Effector memory CD4-positive, alpha-beta T cell (primary cell): ENCODE results near the gene ABCD3.

Source experiments
- DNase-seq, 3 donors: peaks; one replicate each; pipeline ENCODE4 v3.0.0-alpha.2; 2020
- H3K27ac ChIP-seq: 2 replicates; pipeline ENCODE4 v1.7.0; 2013; ENCODE audit warnings: mild to moderate bottlenecking, low read length, moderate library complexity; ENCODE audit not compliant: insufficient read depth, poor library complexity, severe bottlenecking
- H3K27me3 ChIP-seq: replicated peaks from 2 replicates; pipeline ENCODE4 v1.7.0; 2013; ENCODE audit warnings: mild to moderate bottlenecking, low read length; ENCODE audit not compliant: insufficient read depth, control insufficient read depth, poor library complexity, severe bottlenecking
- H3K36me3 ChIP-seq: 2 replicates; pipeline ENCODE4 v1.7.0; 2013; ENCODE audit warnings: mild to moderate bottlenecking, low read length, moderate library complexity; ENCODE audit not compliant: control insufficient read depth, insufficient read depth
- H3K4me1 ChIP-seq: 2 replicates; pipeline ENCODE4 v1.7.0; 2013; ENCODE audit warnings: low read length, mild to moderate bottlenecking; ENCODE audit not compliant: control insufficient read depth, insufficient read depth, poor library complexity, severe bottlenecking
- H3K4me3 ChIP-seq: 2 replicates; pipeline ENCODE4 v1.7.0; 2013; ENCODE audit warnings: low read length, low read depth, mild to moderate bottlenecking; ENCODE audit not compliant: insufficient read depth, poor library complexity, severe bottlenecking
- H3K9me3 ChIP-seq: 2 replicates; pipeline ENCODE4 v1.7.0; 2013; ENCODE audit warnings: mild to moderate bottlenecking, low read length, moderate library complexity; ENCODE audit not compliant: control insufficient read depth

Gene ABCD3

DNA sequence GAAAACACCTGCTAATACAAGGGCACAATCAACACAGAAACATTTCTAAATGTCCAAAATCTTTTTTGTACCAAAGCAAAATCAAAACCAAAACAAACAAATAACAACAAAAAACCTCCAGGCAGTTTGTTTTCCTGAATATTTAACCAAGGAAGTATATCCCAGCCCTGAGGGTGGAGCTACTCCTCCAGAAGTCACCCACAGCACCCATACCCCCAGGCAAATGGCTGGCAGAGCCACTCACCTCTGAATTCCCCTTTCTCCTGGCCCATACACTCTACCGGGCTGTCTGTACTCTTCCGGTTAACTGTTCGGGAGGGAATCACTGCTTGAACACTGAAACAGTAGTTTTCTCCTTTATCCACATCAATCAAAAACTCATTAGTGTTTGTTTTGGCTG lies 113.9 kb downstream of the ABCD3 start:
- DNase-seq = no peak
- Histone ChIP-seq H3K27ac (no peak overlapping the region), H3K36me3 (no peaks in the 10 kb centered on the region), H3K27me3 (no peaks in the 10 kb centered on the region), H3K4me1 (no peaks in the 10 kb centered on the region), H3K9me3 (no peaks in the 10 kb centered on the region), H3K4me3 (no peak overlapping the region)

DNA sequence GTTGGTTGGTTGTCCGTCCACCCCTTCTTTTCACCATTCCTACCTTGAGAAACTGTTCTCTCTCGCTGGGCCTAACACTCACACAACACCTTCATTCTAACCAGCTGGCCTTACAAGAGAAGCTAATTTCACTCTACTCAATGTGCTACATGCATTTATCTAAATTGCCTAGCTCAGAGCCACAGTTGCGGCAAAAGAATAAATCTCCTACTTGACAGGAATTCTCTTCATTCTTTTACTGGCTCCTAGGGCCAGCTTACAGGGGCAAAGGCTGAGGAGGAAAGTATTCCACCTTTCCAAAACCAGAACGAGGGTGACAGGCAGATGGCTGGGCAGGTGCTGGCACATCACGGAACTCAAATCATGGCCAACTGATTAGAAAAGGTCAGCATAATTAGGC lies 116.9 kb downstream of the ABCD3 start:
- Histone ChIP-seq H3K4me1 (no peaks in the 10 kb centered on the region), H3K27me3 (no peaks in the 10 kb centered on the region), H3K4me3 (no peak overlapping the region), H3K27ac (no peak overlapping the region), H3K9me3 (no peaks in the 10 kb centered on the region), H3K36me3 (no peaks in the 10 kb centered on the region)
- DNase-seq = no peak

DNA sequence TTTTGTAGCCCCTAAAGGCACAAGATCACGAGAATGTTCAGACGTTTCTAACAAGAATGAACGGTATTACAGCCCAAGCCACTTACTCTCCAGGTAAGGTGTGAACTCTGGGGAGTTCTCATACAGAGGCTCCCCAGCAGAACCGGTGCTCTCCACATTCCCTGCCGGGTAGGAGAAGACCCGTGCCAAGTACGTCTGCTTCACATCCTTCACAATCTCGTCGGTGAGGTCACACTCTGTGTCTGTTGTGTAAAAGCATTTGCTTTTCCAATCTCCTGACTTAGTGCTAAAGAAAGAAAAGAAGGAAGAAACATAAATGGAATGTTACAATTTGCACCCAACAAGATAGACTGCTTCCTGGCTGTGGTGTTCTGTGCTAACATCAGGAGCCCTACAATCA lies 117.7 kb downstream of the ABCD3 start:
- Histone ChIP-seq H3K4me3 (no peak overlapping the region), H3K27ac (no peak overlapping the region), H3K36me3 (no peaks in the 10 kb centered on the region), H3K27me3 (peaks cover 6% of the 10 kb centered on the region), H3K9me3 (no peaks in the 10 kb centered on the region), H3K4me1 (no peaks in the 10 kb centered on the region)
- DNase-seq = no peak

GRCh38 chr1:94537254-94537653 lies 119.1 kb downstream of the ABCD3 start:
- no peak overlapping the region for H3K4me3 ChIP-seq
- H3K9me3 ChIP-seq = no peaks in the 10 kb centered on the region
- no peak for DNase-seq
- no peaks in the 10 kb centered on the region for H3K36me3 ChIP-seq
- H3K4me1 ChIP-seq = peaks cover 8% of the 10 kb centered on the region
- peaks cover 8% of the 10 kb centered on the region for H3K27me3 ChIP-seq
- no peak overlapping the region for H3K27ac ChIP-seq

DNA sequence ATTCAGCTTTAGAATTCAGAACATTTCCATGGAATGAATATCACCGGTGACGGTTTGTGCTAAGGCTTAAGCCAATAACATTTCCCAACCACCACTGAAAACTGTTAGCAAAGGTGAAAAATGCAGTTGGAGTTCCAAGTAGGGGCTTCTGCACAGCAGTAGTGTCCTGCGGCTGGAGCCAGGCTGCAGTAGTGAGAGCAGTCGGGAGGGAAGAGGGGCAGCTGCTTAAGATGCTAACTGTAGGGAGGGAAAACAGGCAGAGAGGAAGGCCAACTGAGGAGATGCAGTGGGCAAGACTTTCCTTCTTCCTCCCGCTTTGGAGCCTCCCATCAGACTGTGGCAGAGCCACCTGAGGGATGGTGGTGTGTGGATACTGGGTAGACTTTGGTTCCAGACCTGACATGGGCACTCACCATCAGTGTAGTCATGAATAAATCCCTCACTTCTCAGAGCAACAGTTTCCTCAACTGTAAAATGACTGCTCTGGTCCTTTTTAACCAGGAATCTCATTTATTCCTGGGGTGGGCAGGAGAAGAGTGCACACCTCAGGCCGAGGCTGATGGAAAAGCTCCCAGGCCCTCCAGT lies 120.1 kb downstream of the ABCD3 start:
- H3K27ac ChIP-seq = no peak overlapping the region

GRCh38 chr1:94539496-94539895 lies 121.3 kb downstream of the ABCD3 start:
- H3K4me3 ChIP-seq = no peak overlapping the region
- H3K27me3 ChIP-seq = peaks cover 15% of the 10 kb centered on the region
- H3K27ac ChIP-seq = no peak overlapping the region

More for the DNA sequence above, 120.1 kb downstream of the ABCD3 start:
- Histone ChIP-seq H3K27me3 (peaks cover 15% of the 10 kb centered on the region), H3K4me3 (no peak overlapping the region), H3K9me3 (no peaks in the 10 kb centered on the region), H3K36me3 (no peaks in the 10 kb centered on the region), H3K4me1 (peaks cover 10% of the 10 kb centered on the region)
- DNase-seq = no peak

GRCh38 chr1:94540440-94541245 lies 122.5 kb downstream of the ABCD3 start:
- Histone ChIP-seq H3K27ac (no peak overlapping the region), H3K4me3 (no peak overlapping the region), H3K9me3 (no peaks in the 10 kb centered on the region), H3K27me3 (peaks cover 15% of the 10 kb centered on the region), H3K4me1 (peaks cover 10% of the 10 kb centered on the region), H3K36me3 (no peaks in the 10 kb centered on the region)
- no peak for DNase-seq

More at GRCh38 chr1:94539496-94539895, 121.3 kb downstream of the ABCD3 start:
- no peak for DNase-seq
- Histone ChIP-seq H3K9me3 (no peaks in the 10 kb centered on the region), H3K36me3 (no peaks in the 10 kb centered on the region), H3K4me1 (peaks cover 10% of the 10 kb centered on the region)

GRCh38 chr1:94541246-94542087 lies 123.3 kb downstream of the ABCD3 start, which contains the start of gene F3:
Gene F3 (minus strand): TSS chr1:94541759. CDS start chr1:94541636, 123 bp downstream.
- Histone ChIP-seq H3K4me3 (peak within 1 kb of the TSS; percentile 16), H3K4me1 (peaks cover 10% of the 10 kb centered on the region), H3K27me3 (peaks cover 15% of the 10 kb centered on the region), H3K36me3 (no peaks in the 10 kb centered on the region), H3K27ac (no peak within 1 kb of the TSS), H3K9me3 (no peaks in the 10 kb centered on the region)
- peak; percentile 16 to 24 (median 22) for DNase-seq

DNA sequence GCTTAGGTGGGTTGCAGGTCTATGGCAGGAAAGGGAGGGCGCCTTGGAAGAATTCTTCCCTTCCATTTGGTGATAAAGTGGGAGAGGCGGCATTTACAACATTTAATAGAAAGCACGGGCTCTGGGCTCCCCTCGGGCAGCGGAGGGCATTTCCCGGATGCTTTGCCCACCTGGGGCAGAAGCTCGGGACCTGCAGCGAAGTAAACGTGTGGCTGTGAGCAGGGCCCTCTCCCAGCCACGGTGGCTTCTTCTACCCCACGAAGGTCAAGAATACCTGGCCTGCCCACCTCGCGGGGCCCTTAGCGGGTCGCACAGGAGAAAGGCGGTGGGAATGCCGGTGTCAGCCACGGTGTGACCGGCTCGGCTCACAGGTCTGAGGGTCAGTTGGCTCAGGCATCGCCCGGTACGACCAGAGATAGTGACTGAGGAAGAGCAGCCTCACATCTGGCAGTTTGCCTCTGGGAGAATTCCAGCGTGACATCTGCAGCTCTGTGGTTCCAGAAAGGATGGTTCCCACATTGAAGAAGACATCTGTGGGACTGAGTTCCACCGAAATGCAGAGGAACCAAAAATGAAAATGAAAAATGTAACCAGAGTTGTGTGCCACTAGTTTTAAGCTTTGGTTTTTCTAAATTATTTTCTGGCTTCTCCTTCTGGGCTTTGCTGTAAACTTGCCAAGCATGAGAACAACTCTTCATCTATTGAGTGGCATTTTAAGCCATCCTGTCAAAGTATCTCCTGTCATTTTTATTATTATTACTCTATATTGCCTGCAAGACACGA lies 124.1 kb downstream of the ABCD3 start:
- no peak for DNase-seq
- peaks cover 10% of the 10 kb centered on the region for H3K4me1 ChIP-seq
- no peaks in the 10 kb centered on the region for H3K9me3 ChIP-seq
- peaks cover 15% of the 10 kb centered on the region for H3K27me3 ChIP-seq
- H3K27ac ChIP-seq = no peak overlapping the region
- peak overlapping the region; percentile 16 for H3K4me3 ChIP-seq
- H3K36me3 ChIP-seq = no peaks in the 10 kb centered on the region
